H9 (cell line): ENCODE data around the gene PLEKHG5. TPM values are rescaled to one million over a fixed set of nuclear protein-coding genes. Genes with fewer than 3 reads are reported as not detected.

Source experiments
- DNase-seq: peaks from one replicate; pipeline ENCODE4 v3.0.0-alpha.2; 2017
- H2AFZ ChIP-seq: one replicate; pipeline ENCODE4 v1.6.1; 2013; ENCODE audit warnings: mild to moderate bottlenecking, low read length, control low read depth, moderate library complexity
- H2AK5ac ChIP-seq: 2 replicates; pipeline ENCODE4 v1.6.1; 2013; ENCODE audit warnings: low read length, control low read depth, mixed read lengths; ENCODE audit not compliant: insufficient read length
- H2BK120ac ChIP-seq: one replicate; pipeline ENCODE4 v1.6.1; 2013; ENCODE audit warnings: low read depth, mild to moderate bottlenecking, low read length, control low read depth, inconsistent platforms; ENCODE audit not compliant: poor library complexity, severe bottlenecking
- H2BK12ac ChIP-seq: 2 replicates; pipeline ENCODE4 v1.6.1; 2013; ENCODE audit warnings: low read length, control low read depth, mixed read lengths, low read depth; ENCODE audit not compliant: insufficient read length
- H2BK15ac ChIP-seq: 2 replicates; pipeline ENCODE4 v1.6.1; 2013; ENCODE audit warnings: low read depth, low read length, control low read depth
- H2BK20ac ChIP-seq: one replicate; pipeline ENCODE4 v1.6.1; 2013; ENCODE audit warnings: low read depth, mild to moderate bottlenecking, low read length, control low read depth, inconsistent platforms; ENCODE audit not compliant: poor library complexity, severe bottlenecking
- H2BK5ac ChIP-seq: 2 replicates; pipeline ENCODE4 v1.6.1; 2013; ENCODE audit warnings: low read length, control low read depth, mixed read lengths; ENCODE audit not compliant: insufficient read length
- H3K14ac ChIP-seq: 2 replicates; pipeline ENCODE4 v1.6.1; 2013; ENCODE audit warnings: low read length, control low read depth; ENCODE audit not compliant: insufficient read depth
- H3K18ac ChIP-seq: 2 replicates; pipeline ENCODE4 v1.6.1; 2013; ENCODE audit warnings: low read depth, mild to moderate bottlenecking, mixed read lengths, low read length, control low read depth; ENCODE audit not compliant: insufficient read length
- H3K23ac ChIP-seq: 2 replicates; pipeline ENCODE4 v1.6.1; 2013; ENCODE audit warnings: low read length, control low read depth, mixed read lengths, low read depth; ENCODE audit not compliant: insufficient read length
- H3K23me2 ChIP-seq: 2 replicates; pipeline ENCODE4 v1.6.1; 2013; ENCODE audit warnings: low read depth, mild to moderate bottlenecking, mixed read lengths, low read length, control low read depth; ENCODE audit not compliant: insufficient read length, poor library complexity, severe bottlenecking
- H3K27ac ChIP-seq: 2 replicates; pipeline ENCODE4 v1.5.1; 2013; ENCODE audit warnings: low read length, control low read depth, mixed read lengths, low read depth; ENCODE audit not compliant: insufficient read length
- H3K27me3 ChIP-seq: 2 replicates; pipeline ENCODE4 v1.6.1; 2013; ENCODE audit warnings: low read length, control low read depth, inconsistent platforms; ENCODE audit not compliant: insufficient read depth
- H3K4ac ChIP-seq: 2 replicates; pipeline ENCODE4 v1.6.1; 2013; ENCODE audit warnings: low read depth, mild to moderate bottlenecking, control low read depth, inconsistent platforms, low read length, moderate library complexity
- H3K4me1 ChIP-seq: 2 replicates; pipeline ENCODE4 v1.6.1; 2013; ENCODE audit warnings: low read length, control low read depth, inconsistent platforms; ENCODE audit not compliant: insufficient read depth
- H3K4me2 ChIP-seq: 2 replicates; pipeline ENCODE4 v1.6.1; 2013; ENCODE audit warnings: low read length, control low read depth, mixed read lengths; ENCODE audit not compliant: insufficient read length, insufficient read depth
- H3K56ac ChIP-seq: 2 replicates; pipeline ENCODE4 v1.6.1; 2013; ENCODE audit warnings: low read depth, mild to moderate bottlenecking, mixed read lengths, low read length, control low read depth; ENCODE audit not compliant: insufficient read length
- H3K79me1 ChIP-seq: 2 replicates; pipeline ENCODE4 v1.6.1; 2013; ENCODE audit warnings: low read depth, mild to moderate bottlenecking, moderate library complexity, low read length, control low read depth, inconsistent platforms; ENCODE audit not compliant: insufficient read depth, poor library complexity, severe bottlenecking
- H3K79me2 ChIP-seq: 2 replicates; pipeline ENCODE4 v1.6.1; 2013; ENCODE audit warnings: low read length, control low read depth, inconsistent platforms; ENCODE audit not compliant: insufficient read depth
- H3K9ac ChIP-seq: 2 replicates; pipeline ENCODE4 v1.6.1; 2013; ENCODE audit warnings: low read length, control low read depth, mixed read lengths; ENCODE audit not compliant: insufficient read length; ENCODE audit errors: extremely low read depth
- H3K9me3 ChIP-seq: one replicate; pipeline ENCODE4 v1.6.1; 2013; ENCODE audit warnings: low read depth, low read length, inconsistent platforms; ENCODE audit not compliant: control insufficient read depth
- H3T11ph ChIP-seq: one replicate; pipeline ENCODE4 v1.6.1; 2013; ENCODE audit warnings: mild to moderate bottlenecking, low read length, control low read depth, inconsistent platforms
- H4K20me1 ChIP-seq: one replicate; pipeline ENCODE4 v1.6.1; 2013; ENCODE audit not compliant: control insufficient read depth, insufficient read length, insufficient read depth
- H4K5ac ChIP-seq: 2 replicates; pipeline ENCODE4 v1.6.1; 2013; ENCODE audit warnings: low read depth, mild to moderate bottlenecking, mixed read lengths, low read length, control low read depth; ENCODE audit not compliant: insufficient read length
- H4K8ac ChIP-seq: replicated peaks from 2 replicates; pipeline ENCODE4 v1.6.1; 2013; ENCODE audit warnings: low read length, control low read depth, mixed read lengths, low read depth; ENCODE audit not compliant: insufficient read length
- H4K91ac ChIP-seq: 2 replicates; pipeline ENCODE4 v1.6.1; 2013; ENCODE audit warnings: low read depth, mild to moderate bottlenecking, moderate library complexity, mixed read lengths, low read length, control low read depth; ENCODE audit not compliant: insufficient read length
- H3K27ac Mint-ChIP-seq, 3 experiments: 2 replicates in 2 of 3; 3 replicates in 1 of 3; pipeline ENCODE4 v1.8.0; 2020 to 2021; ENCODE audit warnings: mixed read lengths in 3 of 3, mild to moderate bottlenecking in 1 of 3, moderate library complexity in 1 of 3
- H3K27me3 Mint-ChIP-seq: 2 replicates; pipeline ENCODE4 v1.8.0; 2021; ENCODE audit warnings: low read depth, mild to moderate bottlenecking, moderate library complexity, mixed read lengths
- H3K36me3 Mint-ChIP-seq, 3 experiments: 2 replicates in 2 of 3; 3 replicates in 1 of 3; pipeline ENCODE4 v1.8.0; 2020 to 2021; ENCODE audit warnings: low read depth in 3 of 3, mixed read lengths in 3 of 3; ENCODE audit not compliant: insufficient read depth in 1 of 3
- H3K4me1 Mint-ChIP-seq, 2 experiments: 2 replicates each; pipeline ENCODE4 v1.8.0; 2020; ENCODE audit warnings: mixed read lengths in 2 of 2
- H3K4me3 Mint-ChIP-seq, 2 experiments: 2 replicates in 1 of 2; 3 replicates in 1 of 2; pipeline ENCODE4 v1.8.0; 2020 to 2021; ENCODE audit warnings: mild to moderate bottlenecking in 2 of 2, mixed read lengths in 2 of 2, moderate library complexity in 1 of 2
- H3K9me3 Mint-ChIP-seq, 2 experiments: 2 replicates in 1 of 2; 3 replicates in 1 of 2; pipeline ENCODE4 v1.8.0; 2020; ENCODE audit warnings: mild to moderate bottlenecking in 2 of 2, mixed read lengths in 2 of 2, moderate library complexity in 1 of 2
- WGBS: extraction: QIAGEN DNeasy Blood & Tissue Kit; methylation state at CpG from one replicate; pipeline ENCODE4 v1.1.7; 2013; ENCODE audit warnings: missing lambda C conversion rate, low lambda C conversion rate, mixed read lengths; ENCODE audit not compliant: insufficient read length; ENCODE audit errors: extremely low coverage; 5-methylcytosine and 5-hydroxymethylcytosine counted together
- total RNA-seq: library from RNA; stranded (reverse); gene quantifications from 2 replicates; pipeline ENCODE4 v1.2.1, GENCODE V29; 2021
- TF ChIP-seq, protein P1 (sequence below): fragments of 200-600 bp; sonication (generic); conservative IDR thresholded peaks from 3 replicates; pipeline ENCODE4 v1.8.0; 2021; ENCODE audit warnings: antibody characterized with exemption, mild to moderate bottlenecking

The PLEKHG5 gene
- total RNA-seq, 1 experiment from 2014 or later, result 22.3 TPM

DNA sequence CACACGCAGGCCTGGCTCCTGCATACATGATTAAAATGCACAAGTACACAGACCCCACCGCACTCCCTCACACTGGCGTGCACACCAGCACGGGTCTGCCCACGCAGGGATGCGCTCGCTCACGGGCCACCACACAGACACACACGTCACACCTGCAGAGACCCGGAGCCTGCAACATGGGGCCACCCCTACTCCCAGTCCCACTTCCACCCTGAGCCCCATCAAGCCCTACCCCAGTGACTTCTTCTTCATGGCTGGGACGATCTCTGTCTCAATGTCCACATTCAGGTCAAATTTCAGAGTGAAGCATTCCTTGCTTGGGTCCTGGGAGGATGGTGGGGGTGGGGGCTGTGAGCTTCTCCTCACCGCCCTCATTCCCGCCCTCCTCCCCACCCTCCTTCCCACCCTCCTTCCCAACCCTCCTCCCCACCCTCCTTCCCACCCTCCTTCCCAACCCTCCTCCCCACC is 16.6 kb downstream of the PLEKHG5 start:
- Histone ChIP-seq H4K5ac (no peak overlapping the region), H3K9me3 (no peaks in the 10 kb centered on the region), H2BK15ac (no peak overlapping the region), H3K79me2 (no peaks in the 10 kb centered on the region), H3K56ac (no peak overlapping the region), H3T11ph (no peak overlapping the region), H3K79me1 (no peaks in the 10 kb centered on the region), H2AFZ (no peak overlapping the region), H3K27me3 (no peaks in the 10 kb centered on the region), H2BK12ac (no peak overlapping the region), H3K9ac (no peak overlapping the region), H3K27ac (no peak overlapping the region), H4K20me1 (no peaks in the 10 kb centered on the region), H3K14ac (no peak overlapping the region), H3K4me2 (no peak overlapping the region), H3K23ac (no peak overlapping the region), H2BK20ac (no peak overlapping the region), H3K18ac (no peak overlapping the region), H3K23me2 (no peaks in the 10 kb centered on the region), H2AK5ac (no peak overlapping the region), H3K4ac (no peak overlapping the region), H4K8ac (no peak overlapping the region), H2BK120ac (no peak overlapping the region), H3K4me1 (peaks cover 3% of the 10 kb centered on the region; the same call in 1 of the 2 replicates), H2BK5ac (no peak overlapping the region), H4K91ac (no peak overlapping the region)
- H3K9me3 Mint-ChIP-seq, result no peaks in the 10 kb centered on the region
- no peak overlapping the region for H3K4me3 Mint-ChIP-seq
- H3K27ac Mint-ChIP-seq, result peak overlapping the region in 1 of 3 experiments; percentile 65; a peak in 1 of 7 replicates
- no CpG with 5 or more reads among the region's 13 CpGs for WGBS
- H3K4me1 Mint-ChIP-seq, result peaks cover 20 to 42% of the 10 kb centered on the region in 2 experiments
- TF ChIP-seq, protein P1, sequence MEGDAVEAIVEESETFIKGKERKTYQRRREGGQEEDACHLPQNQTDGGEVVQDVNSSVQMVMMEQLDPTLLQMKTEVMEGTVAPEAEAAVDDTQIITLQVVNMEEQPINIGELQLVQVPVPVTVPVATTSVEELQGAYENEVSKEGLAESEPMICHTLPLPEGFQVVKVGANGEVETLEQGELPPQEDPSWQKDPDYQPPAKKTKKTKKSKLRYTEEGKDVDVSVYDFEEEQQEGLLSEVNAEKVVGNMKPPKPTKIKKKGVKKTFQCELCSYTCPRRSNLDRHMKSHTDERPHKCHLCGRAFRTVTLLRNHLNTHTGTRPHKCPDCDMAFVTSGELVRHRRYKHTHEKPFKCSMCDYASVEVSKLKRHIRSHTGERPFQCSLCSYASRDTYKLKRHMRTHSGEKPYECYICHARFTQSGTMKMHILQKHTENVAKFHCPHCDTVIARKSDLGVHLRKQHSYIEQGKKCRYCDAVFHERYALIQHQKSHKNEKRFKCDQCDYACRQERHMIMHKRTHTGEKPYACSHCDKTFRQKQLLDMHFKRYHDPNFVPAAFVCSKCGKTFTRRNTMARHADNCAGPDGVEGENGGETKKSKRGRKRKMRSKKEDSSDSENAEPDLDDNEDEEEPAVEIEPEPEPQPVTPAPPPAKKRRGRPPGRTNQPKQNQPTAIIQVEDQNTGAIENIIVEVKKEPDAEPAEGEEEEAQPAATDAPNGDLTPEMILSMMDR, result no peak
- DNase-seq, result no peak
- H3K36me3 Mint-ChIP-seq, result peaks cover 12 to 23% (median 23%) of the 10 kb centered on the region in 3 experiments; a peak in 6 of 7 replicates
- no peaks in the 10 kb centered on the region for H3K27me3 Mint-ChIP-seq
